PC-3 (cell line): ENCODE results near the gene VAMP3. TPM values are rescaled to one million over a fixed set of nuclear protein-coding genes. Genes with fewer than 3 reads are reported as not detected.

Experiments used
- ATAC-seq: fragments of 200-7000 bp; cut with Tn5 transposase; 2 replicates; pipeline ENCODE4 v1.9.1; 2020; ENCODE audit warnings: mild to moderate bottlenecking, moderate library complexity
- BruUV-seq: library from RNA; stranded (reverse); fragments of 400-500 nt; replicated peaks from 2 replicates; lab custom pipeline; 2021; lab: Mats Ljungman, UMichigan
- CTCF ChIA-PET: fragments of 300-600 bp; sonication (Branson Sonifier 250); formaldehyde crosslinking; loops from one replicate; lab custom pipeline; 2022; ENCODE audit warnings: antibody characterized with exemption; lab: Charles Lee
- POLR2A ChIA-PET: fragments of 300-600 bp; sonication (Branson Sonifier 250); formaldehyde crosslinking; loops from one replicate; lab custom pipeline; 2022; ENCODE audit warnings: antibody characterized with exemption; ENCODE audit not compliant: unreplicated experiment; lab: Charles Lee
- DNase-seq: peaks from one replicate; pipeline ENCODE4 v3.0.0-alpha.2; 2015
- H2AFZ ChIP-seq: fragments of 300-600 bp; sonication (generic); 2 replicates; pipeline ENCODE4 v1.6.0; 2016; ENCODE audit warnings: antibody characterized with exemption, low read length
- H3F3A ChIP-seq: fragments of 300-600 bp; sonication (generic); one replicate; pipeline ENCODE4 v1.6.0; 2017; ENCODE audit warnings: antibody characterized with exemption, low read length, control low read depth, mild to moderate bottlenecking; ENCODE audit not compliant: unreplicated experiment
- H3K27ac ChIP-seq: fragments of 300-600 bp; sonication (generic); 2 replicates; pipeline ENCODE4 v1.5.1; 2016; ENCODE audit warnings: mild to moderate bottlenecking, low read length
- H3K27me3 ChIP-seq: fragments of 300-600 bp; sonication (generic); 2 replicates; pipeline ENCODE4 v1.6.1; 2016; ENCODE audit warnings: low read length, mixed read lengths
- H3K36me3 ChIP-seq: fragments of 300-600 bp; sonication (generic); 2 replicates; pipeline ENCODE4 v1.6.1; 2016; ENCODE audit warnings: low read depth, mixed run types, low read length, mixed read lengths
- H3K4me1 ChIP-seq: fragments of 300-600 bp; sonication (generic); 2 replicates; pipeline ENCODE4 v1.5.1; 2016; ENCODE audit warnings: low read length; ENCODE audit not compliant: insufficient read depth
- H3K4me2 ChIP-seq: fragments of 300-600 bp; sonication (generic); 2 replicates; pipeline ENCODE4 v1.6.0; 2016; ENCODE audit warnings: low read length
- H3K4me3 ChIP-seq: fragments of 300-600 bp; sonication (generic); 2 replicates; pipeline ENCODE4 v1.5.1; 2016; ENCODE audit warnings: mild to moderate bottlenecking, low read length, mixed read lengths
- H3K79me2 ChIP-seq: fragments of 300-600 bp; sonication (generic); 2 replicates; pipeline ENCODE4 v1.6.1; 2017; ENCODE audit warnings: low read length, mixed read lengths
- H3K9ac ChIP-seq: fragments of 300-600 bp; sonication (generic); 2 replicates; pipeline ENCODE4 v1.6.0; 2016; ENCODE audit warnings: mild to moderate bottlenecking, low read length
- H3K9me2 ChIP-seq: fragments of 300-600 bp; sonication (generic); replicated peaks from 2 replicates; pipeline ENCODE4 v1.6.1; 2016; ENCODE audit warnings: mixed run types, low read length, mixed read lengths
- H3K9me3 ChIP-seq: fragments of 300-600 bp; sonication (generic); 2 replicates; pipeline ENCODE4 v1.6.1; 2016; ENCODE audit warnings: low read length, mixed read lengths
- H4K20me1 ChIP-seq: fragments of 300-600 bp; sonication (generic); 2 replicates; pipeline ENCODE4 v1.6.1; 2016; ENCODE audit warnings: low read length, mixed read lengths
- EZH2 ChIP-seq: fragments of 300-600 bp; sonication (generic); IDR thresholded peaks from one replicate; pipeline ENCODE4 v1.6.1; 2017; ENCODE audit warnings: antibody characterized with exemption, mild to moderate bottlenecking, low read length; ENCODE audit not compliant: unreplicated experiment
- EZH2phosphoT487 ChIP-seq: fragments of 300-600 bp; sonication (generic); IDR thresholded peaks from 2 replicates; pipeline ENCODE4 v1.6.1; 2018; ENCODE audit warnings: mild to moderate bottlenecking, antibody characterized with exemption, low read length, borderline replicate concordance
- intact Hi-C: fragments of 100-400 bp; cut with micrococcal nuclease; formaldehyde crosslinking; loops from 2 replicates; pipeline ENCODE4 v1.9.0; 2023
- total RNA-seq: library from RNA; depleted of rRNA; stranded (reverse); fragments of >200 nt; gene quantifications from 2 replicates; pipeline ENCODE4 v1.2.3, GENCODE V29; 2014
- TF ChIP-seq, protein P1 (sequence below): fragments of 300-600 bp; sonication (generic); conservative IDR thresholded peaks from 2 replicates; pipeline ENCODE4 v1.5.1; 2017; ENCODE audit warnings: antibody characterized with exemption, low read depth, mild to moderate bottlenecking, low read length

VAMP3 gene
- total RNA-seq, 1 experiment from 2014 or later = 64.2 TPM

- H3K27me3 ChIP-seq = peaks cover 13% of the 10 kb centered on the region; the same call in 1 of the 2 replicates
- POLR2A ChIA-PET = no interaction called here
- H4K20me1 ChIP-seq = no peaks in the 10 kb centered on the region
- ATAC-seq = peak; percentile 24; the same call in 1 of the 2 replicates
- no peaks in the 10 kb centered on the region for H3K4me1 ChIP-seq
- H3K36me3 ChIP-seq = no peaks in the 10 kb centered on the region
- CTCF ChIA-PET = no interaction called here
- H3K9me3 ChIP-seq = no peaks in the 10 kb centered on the region
- no peak for DNase-seq
- no peak overlapping the region for H3K9ac ChIP-seq
- intact Hi-C loops = no loop called here
- H3K9me2 ChIP-seq = no peaks in the 10 kb centered on the region
- no peak overlapping the region for H2AFZ ChIP-seq
- TF ChIP-seq EZH2phosphoT487 (no peak), EZH2 (no peak)
- TF ChIP-seq, protein P1, sequence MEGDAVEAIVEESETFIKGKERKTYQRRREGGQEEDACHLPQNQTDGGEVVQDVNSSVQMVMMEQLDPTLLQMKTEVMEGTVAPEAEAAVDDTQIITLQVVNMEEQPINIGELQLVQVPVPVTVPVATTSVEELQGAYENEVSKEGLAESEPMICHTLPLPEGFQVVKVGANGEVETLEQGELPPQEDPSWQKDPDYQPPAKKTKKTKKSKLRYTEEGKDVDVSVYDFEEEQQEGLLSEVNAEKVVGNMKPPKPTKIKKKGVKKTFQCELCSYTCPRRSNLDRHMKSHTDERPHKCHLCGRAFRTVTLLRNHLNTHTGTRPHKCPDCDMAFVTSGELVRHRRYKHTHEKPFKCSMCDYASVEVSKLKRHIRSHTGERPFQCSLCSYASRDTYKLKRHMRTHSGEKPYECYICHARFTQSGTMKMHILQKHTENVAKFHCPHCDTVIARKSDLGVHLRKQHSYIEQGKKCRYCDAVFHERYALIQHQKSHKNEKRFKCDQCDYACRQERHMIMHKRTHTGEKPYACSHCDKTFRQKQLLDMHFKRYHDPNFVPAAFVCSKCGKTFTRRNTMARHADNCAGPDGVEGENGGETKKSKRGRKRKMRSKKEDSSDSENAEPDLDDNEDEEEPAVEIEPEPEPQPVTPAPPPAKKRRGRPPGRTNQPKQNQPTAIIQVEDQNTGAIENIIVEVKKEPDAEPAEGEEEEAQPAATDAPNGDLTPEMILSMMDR = no peak
- no peaks in the 10 kb centered on the region for H3K79me2 ChIP-seq
- H3K4me3 ChIP-seq = no peak overlapping the region
- BruUV-seq = no TSS peak
- H3K4me2 ChIP-seq = no peak overlapping the region
- H3F3A ChIP-seq = no peaks in the 10 kb centered on the region
- H3K27ac ChIP-seq = no peak overlapping the region
Observed at GRCh38 chr1:7760245-7760644, 10.9 kb upstream of the VAMP3 start.

GRCh38 chr1:7761103-7761502 is 10.0 kb upstream of the VAMP3 start:
- no TSS peak for BruUV-seq
- Histone ChIP-seq H3K9ac (no peak overlapping the region), H3K9me3 (no peaks in the 10 kb centered on the region), H3K4me3 (no peak overlapping the region), H3K79me2 (no peaks in the 10 kb centered on the region), H3K4me2 (no peak overlapping the region), H3K27me3 (peaks cover 13% of the 10 kb centered on the region; the same call in 1 of the 2 replicates), H3F3A (no peaks in the 10 kb centered on the region), H4K20me1 (no peaks in the 10 kb centered on the region), H3K36me3 (no peaks in the 10 kb centered on the region), H2AFZ (no peak overlapping the region), H3K4me1 (no peaks in the 10 kb centered on the region), H3K27ac (no peak overlapping the region), H3K9me2 (no peaks in the 10 kb centered on the region)
- POLR2A ChIA-PET = no interaction called here
- CTCF ChIA-PET = no interaction called here
- ATAC-seq (no peak), DNase-seq (no peak)
- TF ChIP-seq EZH2 (no peak), EZH2phosphoT487 (no peak)
- TF ChIP-seq, protein P1 = no peak
- intact Hi-C loops = no loop called here

DNA sequence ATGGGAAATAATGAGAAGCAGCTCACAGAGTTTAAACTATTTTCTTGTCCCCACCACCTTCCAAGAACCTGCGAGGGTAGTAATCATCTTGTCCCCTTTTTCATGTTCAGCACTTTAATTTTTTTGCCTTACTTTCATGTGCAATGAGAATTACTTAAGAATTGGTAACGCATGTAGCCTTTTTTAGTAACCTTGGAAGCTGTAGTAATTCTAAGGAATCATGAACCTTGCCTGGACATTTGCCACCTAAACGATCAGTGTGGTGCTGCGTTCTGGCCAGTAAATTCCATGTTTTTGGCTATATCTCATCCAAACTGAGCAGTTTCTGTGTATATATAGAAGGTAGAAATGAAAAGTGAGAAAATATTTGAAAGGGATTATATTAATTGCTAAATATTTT is 3.9 kb upstream of the VAMP3 start:
- no peaks in the 10 kb centered on the region for H3K36me3 ChIP-seq
- ChIA-PET CTCF (no interaction called here), POLR2A (no interaction called here)
- peaks cover 21% of the 10 kb centered on the region; the same call in 1 of the 2 replicates for H3K27me3 ChIP-seq
- no peak overlapping the region for H3K4me3 ChIP-seq
- no peaks in the 10 kb centered on the region for H3F3A ChIP-seq
- H3K9ac ChIP-seq = no peak overlapping the region
- peaks cover 8% of the 10 kb centered on the region for H3K79me2 ChIP-seq
- H4K20me1 ChIP-seq = peaks cover 5% of the 10 kb centered on the region; the same call in 1 of the 2 replicates
- intact Hi-C loops = no loop called here
- ATAC-seq = no peak
- H2AFZ ChIP-seq = no peak overlapping the region
- peaks cover 10% of the 10 kb centered on the region; the same call in 1 of the 2 replicates for H3K4me1 ChIP-seq
- no peak overlapping the region for H3K27ac ChIP-seq
- no peak for TF ChIP-seq EZH2phosphoT487
- no peak for TF ChIP-seq EZH2
- TF ChIP-seq, protein P1 = no peak
- H3K4me2 ChIP-seq = no peak overlapping the region
- DNase-seq = no peak
- no peaks in the 10 kb centered on the region for H3K9me3 ChIP-seq
- H3K9me2 ChIP-seq = no peaks in the 10 kb centered on the region
- BruUV-seq = no TSS peak
